GM21381 (cell line): ENCODE data around the gene SMIM13.

Experiments used
- ATAC-seq: cut with Tn5 transposase; IDR thresholded peaks from one replicate; pipeline ENCODE4 v1.9.1; 2021; ENCODE audit warnings: mild to moderate bottlenecking, moderate library complexity; ENCODE audit not compliant: unreplicated experiment

Gene SMIM13

GRCh38 chr6:11151488-11151887 lies 57.9 kb downstream of the SMIM13 start:
- no peak for ATAC-seq

GRCh38 chr6:11152581-11152980 lies 58.9 kb downstream of the SMIM13 start:
- no peak for ATAC-seq

- no peak for ATAC-seq
Measured at GRCh38 chr6:11153447-11153846, 59.8 kb downstream of the SMIM13 start.

- no peak for ATAC-seq
Measured at GRCh38 chr6:11155589-11155988, 62.0 kb downstream of the SMIM13 start.

GRCh38 chr6:11160199-11160598 lies 66.6 kb downstream of the SMIM13 start:
- ATAC-seq, result no peak

- ATAC-seq, result no peak
Measured at GRCh38 chr6:11161031-11161956, 67.7 kb downstream of the SMIM13 start.

- ATAC-seq, result no peak
Measured at GRCh38 chr6:11162262-11162661, 68.6 kb downstream of the SMIM13 start.

- ATAC-seq, result no peak
Measured at GRCh38 chr6:11163932-11164331, 70.3 kb downstream of the SMIM13 start.

GRCh38 chr6:11164717-11165646 lies 71.3 kb downstream of the SMIM13 start:
- ATAC-seq, result no peak

GRCh38 chr6:11166948-11167347 lies 73.3 kb downstream of the SMIM13 start:
- ATAC-seq, result no peak

- no peak for ATAC-seq
Measured at GRCh38 chr6:11168091-11168635, 74.5 kb downstream of the SMIM13 start.

- ATAC-seq, result no peak
Measured at GRCh38 chr6:11171952-11172351, 78.3 kb downstream of the SMIM13 start.

- no peak for ATAC-seq
Measured at GRCh38 chr6:11172501-11173327, 79.1 kb downstream of the SMIM13 start.

- no peak for ATAC-seq
Measured at GRCh38 chr6:11174242-11174611, 80.6 kb downstream of the SMIM13 start.

GRCh38 chr6:11177271-11177670 lies 83.6 kb downstream of the SMIM13 start:
- no peak for ATAC-seq

- no peak for ATAC-seq
Measured at GRCh38 chr6:11179088-11179418, 85.4 kb downstream of the SMIM13 start.

- no peak for ATAC-seq
Measured at GRCh38 chr6:11179419-11180202, 86.0 kb downstream of the SMIM13 start.

- no peak for ATAC-seq
Measured at GRCh38 chr6:11181478-11182136, 88.0 kb downstream of the SMIM13 start.

- ATAC-seq, result no peak
Measured at GRCh38 chr6:11183761-11184362, 90.2 kb downstream of the SMIM13 start.
